ENCODE measurements around the gene EMSY. TPM values are rescaled to one million over a fixed set of nuclear protein-coding genes. Genes with fewer than 3 reads are reported as not detected.

EMSY gene
- total RNA-seq, 4 donors from 2014 or later: 13.2 to 43.4 (median 29.0) TPM

DNA sequence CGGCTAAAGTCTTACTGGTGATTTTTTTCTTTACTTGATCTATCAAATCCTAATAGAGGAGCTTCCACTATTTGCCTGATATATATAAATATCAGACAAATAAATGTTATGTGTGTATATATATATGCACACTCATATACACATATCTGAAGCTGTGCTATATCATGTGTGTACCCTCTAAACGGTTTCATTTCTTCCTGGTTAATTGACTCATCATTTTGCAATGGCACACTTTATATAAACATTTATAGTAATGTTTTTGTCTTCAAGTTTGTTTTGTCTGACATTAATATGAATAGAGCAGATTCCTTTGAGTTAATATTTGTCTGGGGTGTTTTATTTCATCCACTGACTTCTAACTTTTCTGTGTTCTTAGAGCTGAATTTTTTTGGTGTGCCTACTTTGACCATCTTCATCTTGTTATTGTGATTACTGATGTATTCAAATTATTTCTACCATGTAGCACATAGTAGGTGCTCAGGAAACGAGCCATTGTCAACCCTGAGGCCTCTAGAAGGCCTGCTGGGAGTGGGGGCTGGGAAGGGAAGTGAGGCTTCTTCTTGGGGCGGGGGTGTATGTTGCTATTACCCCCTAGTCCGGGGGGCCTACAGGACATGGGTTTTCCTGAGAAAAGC is 143.1 kb downstream of the EMSY start:
- Histone ChIP-seq H3K27ac (peak overlapping the region; percentile 60 to 78), H3K4me3 (no peak overlapping the region), H3K4me1 (no peaks in the 10 kb centered on the region), H3K9me3 (no peaks in the 10 kb centered on the region), H3K36me3 (no peaks in the 10 kb centered on the region), H3K27me3 (no peaks in the 10 kb centered on the region)
- intact Hi-C loops (cut with DNase I; ENCODE audit: low total_unique reads): no loop called here
- TF ChIP-seq POLR2A (IDR thresholded peaks at IDR 0.05) (no peak), CTCF (IDR thresholded peaks at IDR 0.05) (no peak)
- no peak for DNase-seq

DNA sequence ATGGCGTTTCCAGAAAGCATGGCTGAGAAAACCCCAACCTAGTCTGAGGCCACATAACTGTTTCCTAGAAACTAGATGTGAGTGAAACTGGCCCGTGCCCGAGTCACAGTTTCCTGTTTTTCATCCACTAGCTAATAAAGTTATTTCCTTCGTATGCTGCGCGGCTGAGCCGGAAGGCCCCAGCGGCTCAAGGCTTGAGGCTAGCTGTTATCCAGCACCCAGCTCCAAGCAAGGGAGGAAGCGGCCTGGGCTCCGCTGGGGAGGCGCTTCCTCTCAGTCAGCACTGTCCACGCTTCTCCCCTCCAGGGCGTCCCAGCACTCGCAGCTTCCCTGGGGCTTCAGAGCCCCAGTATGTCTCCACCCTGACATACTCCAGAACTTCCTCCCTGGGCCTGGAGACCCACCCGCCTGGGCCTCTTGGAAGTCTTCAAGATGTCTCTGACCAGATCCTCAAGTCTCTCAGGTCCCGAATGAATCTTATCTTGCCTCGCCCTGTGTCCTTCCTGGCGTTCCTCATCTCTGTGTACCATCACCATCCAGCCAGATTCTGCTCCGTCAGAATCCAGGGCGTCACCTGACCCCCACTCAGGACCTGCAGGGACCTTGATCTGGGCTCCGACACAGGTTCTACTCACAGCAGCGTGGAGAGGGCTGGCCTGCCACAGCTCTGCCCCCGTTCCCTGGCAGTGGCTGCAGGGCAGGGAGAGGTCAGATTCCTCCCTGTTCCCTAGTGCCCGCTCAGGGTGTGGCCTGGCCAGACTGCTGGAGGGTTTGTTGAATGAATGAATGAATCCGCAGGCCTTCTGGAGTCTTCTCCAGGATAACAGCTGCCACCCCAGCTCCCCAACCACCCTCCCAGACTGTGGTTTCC is 143.9 kb downstream of the EMSY start:
- H3K9me3 ChIP-seq: no peaks in the 10 kb centered on the region
- no peaks in the 10 kb centered on the region for H3K4me1 ChIP-seq
- peak overlapping the region; percentile 60 to 78 for H3K27ac ChIP-seq
- DNase-seq: peak in 1 of 2 donors; percentile 65
- H3K36me3 ChIP-seq: no peaks in the 10 kb centered on the region
- no peak overlapping the region for H3K4me3 ChIP-seq
- no peaks in the 10 kb centered on the region for H3K27me3 ChIP-seq
- intact Hi-C loops (cut with DNase I; ENCODE audit: low total_unique reads): no loop called here
- TF ChIP-seq POLR2A (IDR thresholded peaks at IDR 0.05) (no peak), CTCF (IDR thresholded peaks at IDR 0.05) (no peak)

- no peak for DNase-seq
- H3K4me3 ChIP-seq: no peak overlapping the region
- intact Hi-C loops (cut with DNase I; ENCODE audit: low total_unique reads): no loop called here
- no peaks in the 10 kb centered on the region for H3K4me1 ChIP-seq
- TF ChIP-seq CTCF (IDR thresholded peaks at IDR 0.05) (no peak), POLR2A (IDR thresholded peaks at IDR 0.05) (no peak)
- H3K27ac ChIP-seq: peak overlapping the region in 1 of 2 donors; percentile 54
- H3K27me3 ChIP-seq: no peaks in the 10 kb centered on the region
- H3K36me3 ChIP-seq: no peaks in the 10 kb centered on the region
- H3K9me3 ChIP-seq: no peaks in the 10 kb centered on the region
Observed at GRCh38 chr11:76589477-76589876, 144.7 kb downstream of the EMSY start.

DNA sequence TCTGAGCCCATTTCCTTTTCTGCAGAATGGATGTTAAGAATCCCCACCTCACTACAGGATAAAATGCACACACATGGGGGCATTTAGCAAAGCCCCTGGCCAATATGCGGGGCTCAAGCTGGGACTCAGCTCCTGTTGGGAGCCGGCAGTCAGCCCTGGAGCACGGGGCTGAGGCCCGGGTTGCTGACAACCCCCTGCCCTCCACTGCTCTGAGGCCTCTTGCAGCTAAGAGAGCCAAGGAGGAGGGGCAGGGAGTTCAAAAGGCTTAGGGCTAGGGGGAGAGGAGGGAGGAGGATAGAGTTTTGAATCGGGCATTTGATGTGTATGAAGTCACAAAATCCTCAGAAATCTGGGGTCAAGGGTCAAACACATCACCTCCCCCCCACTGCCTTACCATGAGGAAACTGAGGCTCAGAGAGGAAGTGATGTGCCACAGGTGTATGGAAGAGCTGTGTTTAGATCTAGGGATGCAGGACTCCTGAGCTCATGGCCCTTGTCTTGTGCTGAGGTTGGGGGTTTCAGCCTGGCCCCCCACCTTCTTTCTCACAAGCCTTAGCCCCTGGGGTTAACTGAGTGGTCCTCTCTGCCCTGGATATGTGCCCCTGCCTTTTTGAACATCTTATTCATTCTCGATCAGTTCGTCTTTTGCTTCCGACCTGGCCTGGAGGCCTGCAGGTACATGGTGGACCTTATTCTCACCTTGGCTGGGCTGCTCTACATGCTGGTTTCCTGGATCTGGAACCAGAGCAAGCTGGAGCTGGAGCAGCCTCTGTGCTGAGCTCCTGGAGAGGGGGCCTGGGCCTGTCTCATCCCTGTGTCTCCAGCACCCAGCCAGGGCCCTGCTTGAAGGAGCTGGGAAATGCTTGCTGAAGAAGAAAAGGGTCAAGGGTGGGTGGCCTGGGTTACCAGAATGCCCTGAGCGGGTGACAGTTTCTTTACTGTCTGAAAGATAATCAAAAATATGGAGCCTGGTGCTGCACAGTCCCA is 145.4 kb downstream of the EMSY start:
- H3K27ac ChIP-seq: no peak overlapping the region
- intact Hi-C loops (cut with DNase I; ENCODE audit: low total_unique reads): no loop called here
- no peak for DNase-seq

More for the DNA sequence above, 145.4 kb downstream of the EMSY start:
- Histone ChIP-seq H3K27me3 (no peaks in the 10 kb centered on the region), H3K9me3 (no peaks in the 10 kb centered on the region), H3K36me3 (no peaks in the 10 kb centered on the region), H3K4me1 (no peaks in the 10 kb centered on the region), H3K4me3 (no peak overlapping the region)
- no peak for TF ChIP-seq POLR2A (IDR thresholded peaks at IDR 0.05)
- no peak for TF ChIP-seq CTCF (IDR thresholded peaks at IDR 0.05)

All from uterus (tissue), 4 donors.